HG02973 (cell line): ENCODE results near the gene TEP1.
"Not testable (repeated sequence)": the region's sequence is repeated elsewhere in the genome, so short reads cannot be mapped to it uniquely, and the experiment has no call there.

Experiments used
- ATAC-seq: cut with Tn5 transposase; IDR thresholded peaks from one replicate; pipeline ENCODE4 v1.9.1; 2021; ENCODE audit warnings: moderate library complexity; ENCODE audit not compliant: unreplicated experiment

Gene TEP1

DNA sequence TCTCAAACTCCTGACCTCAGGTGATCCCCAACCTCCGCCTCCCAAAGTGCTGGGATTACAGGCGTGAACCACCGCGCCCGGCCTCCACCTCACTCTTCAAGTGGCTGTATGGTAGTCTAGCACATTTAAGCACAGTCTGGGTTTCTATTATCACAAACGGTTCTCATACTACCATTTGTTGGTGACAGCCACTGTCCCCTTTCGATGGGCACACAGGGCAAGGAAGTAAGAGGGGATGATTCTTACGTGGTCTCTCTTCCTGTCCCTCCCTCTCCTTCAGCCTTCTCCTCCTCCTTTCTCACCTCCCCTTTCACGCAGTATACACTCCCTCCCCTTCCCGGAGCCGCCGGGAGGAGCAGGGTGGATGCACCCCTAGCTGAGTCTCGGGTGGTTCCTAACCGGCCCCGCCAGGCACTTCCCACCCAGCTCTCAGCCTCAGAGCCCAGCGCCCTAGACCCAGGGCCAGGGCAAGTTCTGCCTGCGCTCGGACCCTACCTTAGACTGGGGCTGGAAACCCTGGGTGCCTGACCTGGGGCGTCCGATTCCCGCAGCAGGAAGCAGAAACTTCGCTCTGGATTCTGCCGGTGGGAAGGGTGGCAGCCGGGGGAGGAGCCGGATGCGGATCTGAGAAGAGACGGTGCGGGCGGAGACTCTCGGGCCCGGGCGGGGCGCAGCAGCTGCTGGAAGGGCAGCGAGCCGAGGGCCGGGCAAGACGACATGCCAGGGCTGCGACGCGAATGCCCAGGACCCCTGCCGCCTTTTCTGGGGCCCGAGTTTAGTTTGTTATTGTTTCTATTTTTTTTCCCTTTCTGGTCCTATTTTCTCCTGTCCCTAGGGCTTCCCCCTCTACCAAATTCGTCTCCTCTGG is at the start of gene TEP1:
Gene TEP1, minus strand, starts transcription at position 626 of the 868 bp plus-strand sequence. CDS start 5,062 bp downstream, outside the sequence.
- peak; percentile 62 for ATAC-seq

DNA sequence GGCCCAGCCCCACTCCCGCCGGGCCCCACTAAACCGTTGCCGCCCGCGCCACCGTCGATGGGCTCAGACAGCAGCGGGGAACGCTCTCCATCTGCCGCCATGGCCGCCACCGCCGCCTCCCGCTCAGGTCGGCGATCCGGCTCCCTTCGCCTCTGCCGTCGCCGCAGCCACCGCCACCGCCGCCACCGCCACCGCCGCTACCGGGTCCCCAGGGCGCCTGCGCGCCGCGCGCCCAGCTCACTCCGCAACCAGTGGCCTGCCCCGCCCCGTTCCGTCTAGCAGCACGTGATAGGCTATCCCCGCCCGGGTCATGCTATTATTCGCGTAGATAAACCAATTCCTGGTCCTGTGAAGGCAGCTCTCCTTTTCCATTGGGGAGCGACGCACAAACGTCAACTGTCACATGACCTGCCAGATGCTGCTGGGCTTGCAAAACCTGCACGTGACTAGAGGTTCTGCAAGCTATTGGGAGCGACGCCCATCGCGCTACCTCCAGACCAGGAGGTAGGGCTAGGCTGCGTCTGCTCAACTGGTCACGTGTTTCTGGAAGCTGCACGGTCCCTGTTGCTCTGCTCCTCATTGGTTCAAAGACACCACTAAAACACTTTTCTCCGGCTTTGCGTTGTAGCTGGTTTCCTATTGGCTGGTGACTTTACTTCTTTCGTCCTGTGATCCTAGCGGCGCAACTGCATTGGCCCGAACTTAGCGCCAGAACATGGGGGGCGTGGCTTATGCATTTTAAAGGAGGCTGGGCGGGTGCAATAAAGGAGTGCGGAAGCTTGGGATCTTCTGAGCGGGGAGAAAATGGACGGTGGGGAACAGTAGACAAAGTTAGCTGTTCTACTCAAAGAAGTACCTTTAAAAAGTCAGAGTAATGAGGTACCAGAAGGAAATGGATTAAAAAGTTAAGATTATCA is 48.2 kb upstream of the TEP1 start, which contains the start of gene PIP4P1:
Gene PIP4P1, minus strand, starts transcription at position 210 of the 917 bp plus-strand sequence. Its CDS starts 109 bp downstream, at position 101.
- ATAC-seq = peak; percentile 93

DNA sequence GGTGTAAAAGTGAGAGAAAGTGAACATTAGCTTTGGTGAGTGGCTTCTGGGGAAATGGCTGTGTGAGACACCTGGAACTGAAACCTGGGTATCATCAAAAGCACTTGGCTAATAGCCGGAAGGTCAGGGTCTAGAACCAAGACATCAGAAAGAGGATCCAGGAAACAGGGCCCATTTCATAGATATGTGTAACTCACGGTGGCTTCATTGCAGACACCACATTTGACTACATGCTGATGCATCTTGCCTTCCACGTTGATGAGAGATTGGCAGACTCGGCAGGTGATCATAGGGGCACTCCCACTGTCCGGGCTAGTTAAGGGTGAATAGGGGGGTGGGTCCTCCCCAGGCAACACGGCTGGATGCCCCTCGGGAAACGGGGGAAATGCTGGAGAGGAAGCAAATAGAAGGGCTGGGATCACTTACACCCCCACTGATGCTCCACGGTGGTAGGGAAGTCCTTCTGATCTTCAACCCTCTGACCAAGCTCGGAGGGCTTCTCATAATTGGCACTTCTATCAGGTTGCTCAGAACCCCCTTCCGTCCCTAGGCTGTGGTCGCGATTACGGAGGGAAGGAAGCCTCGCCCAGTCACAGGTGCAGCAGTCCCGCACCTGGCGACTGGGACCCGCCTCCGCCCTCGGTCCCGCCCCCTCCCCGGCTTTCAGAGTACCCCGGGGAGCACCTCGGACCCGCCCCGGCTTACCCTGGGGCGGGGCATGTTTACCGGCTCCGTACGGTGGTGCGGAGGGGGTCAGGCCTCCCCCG is 47.3 kb upstream of the TEP1 start:
- ATAC-seq = peak; percentile 6

DNA sequence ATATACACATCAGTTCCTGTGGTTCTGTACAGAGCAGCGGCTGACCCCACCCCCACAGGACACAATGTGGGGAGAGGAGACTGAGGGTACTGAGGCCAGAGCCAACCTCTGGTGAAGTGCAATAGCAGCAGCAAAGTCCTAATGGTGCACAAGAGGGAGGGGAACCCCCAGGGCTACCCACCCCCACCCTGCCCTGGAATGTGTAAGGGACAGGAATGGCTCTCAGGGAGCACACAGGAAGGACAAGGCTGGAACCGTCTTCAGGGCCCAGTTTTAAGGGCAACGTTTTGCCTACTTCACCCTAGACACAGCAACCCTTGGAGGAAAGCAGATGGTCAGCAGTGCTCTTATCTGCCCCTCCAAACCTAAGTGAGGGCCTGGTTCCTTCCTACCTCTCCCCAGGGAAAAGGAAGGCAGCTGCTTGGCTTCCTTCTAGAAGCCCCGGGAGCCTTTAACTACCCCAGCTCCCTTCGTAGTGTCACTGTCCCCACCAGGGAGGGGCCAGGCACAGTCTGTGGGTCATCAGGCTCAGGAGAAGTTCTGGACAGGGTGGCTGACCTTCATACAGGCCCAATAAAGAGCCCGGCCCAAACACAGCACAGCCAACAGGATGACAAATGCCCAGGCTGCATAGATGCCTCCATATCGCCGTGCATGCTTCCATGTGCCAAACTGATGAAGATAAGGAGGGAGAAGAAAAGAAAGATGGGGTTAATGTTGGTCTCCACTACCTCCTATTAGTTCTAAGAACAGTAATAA is 44.9 kb upstream of the TEP1 start:
- ATAC-seq = no peak

DNA sequence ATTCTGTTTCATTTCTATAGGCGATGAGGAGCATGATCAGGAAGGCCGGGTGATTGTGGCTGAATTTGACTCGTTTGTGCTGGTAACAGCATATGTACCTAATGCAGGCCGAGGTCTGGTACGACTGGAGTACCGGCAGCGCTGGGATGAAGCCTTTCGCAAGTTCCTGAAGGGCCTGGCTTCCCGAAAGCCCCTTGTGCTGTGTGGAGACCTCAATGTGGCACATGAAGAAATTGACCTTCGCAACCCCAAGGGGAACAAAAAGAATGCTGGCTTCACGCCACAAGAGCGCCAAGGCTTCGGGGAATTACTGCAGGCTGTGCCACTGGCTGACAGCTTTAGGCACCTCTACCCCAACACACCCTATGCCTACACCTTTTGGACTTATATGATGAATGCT is 43.7 kb upstream of the TEP1 start:
- ATAC-seq = no peak

DNA sequence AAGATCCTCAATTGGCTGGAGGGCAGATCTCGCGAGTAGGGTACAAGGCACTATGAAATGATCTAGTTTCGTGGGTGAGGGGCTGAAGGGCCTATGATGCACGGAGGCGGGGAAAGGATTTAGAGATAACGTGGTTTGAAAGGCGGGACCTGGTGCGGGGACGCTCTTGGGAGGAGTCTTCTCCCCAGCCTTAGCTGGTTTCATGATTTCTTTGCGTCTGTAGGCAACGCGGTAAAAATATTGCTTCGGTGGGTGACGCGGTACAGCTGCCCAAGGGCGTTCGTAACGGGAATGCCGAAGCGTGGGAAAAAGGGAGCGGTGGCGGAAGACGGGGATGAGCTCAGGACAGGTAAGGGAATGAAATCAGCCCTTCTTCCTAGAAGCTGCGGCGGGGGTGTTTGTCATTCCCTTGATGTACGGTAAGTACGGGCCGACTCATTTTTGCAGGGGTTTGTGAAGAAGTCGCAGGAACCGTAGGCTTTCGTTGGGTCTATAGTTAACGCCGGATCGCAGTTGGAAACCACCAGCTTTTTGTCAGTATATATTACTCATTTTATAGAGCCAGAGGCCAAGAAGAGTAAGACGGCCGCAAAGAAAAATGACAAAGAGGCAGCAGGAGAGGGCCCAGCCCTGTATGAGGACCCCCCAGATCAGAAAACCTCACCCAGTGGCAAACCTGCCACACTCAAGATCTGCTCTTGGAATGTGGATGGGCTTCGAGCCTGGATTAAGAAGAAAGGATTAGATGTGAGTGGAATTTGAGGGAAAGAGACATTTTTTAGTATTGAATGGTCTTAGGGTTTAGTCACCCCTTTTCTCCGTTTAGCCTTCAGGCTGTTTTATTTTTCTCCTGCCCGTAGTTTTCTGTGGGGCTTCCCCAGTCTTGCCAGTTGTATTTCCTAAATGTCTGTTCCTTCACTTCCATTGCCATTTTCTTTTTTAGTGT is 42.3 kb upstream of the TEP1 start:
- ATAC-seq = peak; percentile 43

DNA sequence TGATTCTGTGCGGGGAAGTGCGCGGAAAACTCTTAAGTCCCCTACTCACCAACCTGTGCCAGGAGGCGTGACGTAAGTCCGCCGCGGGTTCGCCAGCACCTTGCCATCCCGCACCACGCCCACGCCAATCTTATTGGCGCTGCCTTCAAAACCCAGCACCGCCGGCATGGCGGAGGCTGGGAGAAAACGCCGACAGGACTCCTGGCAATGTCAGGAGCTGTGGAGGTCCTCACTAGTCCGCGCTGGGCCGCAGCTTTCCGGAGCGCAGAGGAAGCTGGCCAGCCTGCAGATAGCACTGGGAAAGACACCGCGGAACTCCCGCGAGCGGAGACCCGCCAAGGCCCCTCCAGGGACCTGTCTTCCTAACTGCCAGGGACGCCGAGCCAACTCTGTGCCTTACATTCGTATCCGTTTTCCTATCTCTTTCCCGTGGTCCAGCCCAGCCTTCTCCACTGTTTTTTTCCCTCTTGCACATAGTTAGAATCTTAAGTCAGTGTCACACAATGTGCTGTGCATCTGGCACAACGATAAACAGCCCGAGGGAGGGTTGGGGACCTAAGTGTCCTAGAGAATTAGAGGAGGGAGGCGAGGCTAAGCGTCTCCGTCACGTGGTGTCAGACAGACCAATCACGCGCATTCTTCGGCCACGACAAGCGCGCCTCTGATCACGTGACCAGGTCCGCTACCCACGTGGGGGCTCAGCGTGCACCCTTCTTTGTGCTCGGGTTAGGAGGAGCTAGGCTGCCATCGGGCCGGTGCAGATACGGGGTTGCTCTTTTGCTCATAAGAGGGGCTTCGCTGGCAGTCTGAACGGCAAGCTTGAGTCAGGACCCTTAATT is 41.4 kb upstream of the TEP1 start, which contains the start of the genes APEX1 and OSGEP:
Gene APEX1, plus strand, starts transcription at position 711 of the 839 bp plus-strand sequence. CDS start 420 bp downstream, outside the sequence.
Gene OSGEP, minus strand, starts transcription at position 297 of the 839 bp plus-strand sequence. Its CDS starts 129 bp downstream, at position 168.
- peak; percentile 79 for ATAC-seq

DNA sequence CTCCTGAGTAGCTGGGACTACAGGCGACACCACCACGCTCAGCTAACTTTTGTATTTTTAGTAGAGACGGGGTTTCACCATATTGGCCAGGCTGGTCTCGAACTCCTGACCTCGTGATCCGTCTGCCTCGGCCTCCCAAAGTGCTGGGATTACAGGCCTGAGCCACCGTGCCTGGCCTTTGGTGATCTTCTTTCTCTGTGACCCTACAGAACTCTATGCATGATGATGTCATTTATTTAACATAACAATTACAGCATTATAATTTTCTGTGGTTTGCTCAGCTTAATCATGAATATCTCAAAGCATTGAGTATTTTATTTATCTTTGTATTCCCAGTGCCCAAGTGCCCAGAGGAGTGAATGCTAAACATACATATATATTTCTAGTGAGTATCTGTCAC is 39.5 kb upstream of the TEP1 start:
- not testable (repeated sequence) for ATAC-seq

DNA sequence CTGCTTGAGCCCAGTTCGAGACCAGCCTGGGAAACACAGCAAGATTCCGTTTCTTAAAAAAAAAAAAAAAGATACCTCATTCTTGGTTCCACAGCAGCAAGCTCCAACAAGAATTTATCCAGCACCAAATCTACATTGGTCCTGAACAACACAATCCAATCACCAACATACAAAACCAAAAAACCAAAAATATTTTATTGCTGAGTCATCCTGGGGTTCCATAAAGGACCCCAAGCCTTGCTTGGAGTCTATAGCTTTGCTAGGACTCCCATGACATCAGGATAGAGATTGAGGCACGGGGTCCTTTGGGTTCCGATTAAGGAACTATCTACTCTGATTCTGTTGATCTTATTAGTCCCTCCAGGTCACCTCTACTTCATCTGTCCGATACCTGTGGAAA is 33.6 kb upstream of the TEP1 start:
- no peak for ATAC-seq

DNA sequence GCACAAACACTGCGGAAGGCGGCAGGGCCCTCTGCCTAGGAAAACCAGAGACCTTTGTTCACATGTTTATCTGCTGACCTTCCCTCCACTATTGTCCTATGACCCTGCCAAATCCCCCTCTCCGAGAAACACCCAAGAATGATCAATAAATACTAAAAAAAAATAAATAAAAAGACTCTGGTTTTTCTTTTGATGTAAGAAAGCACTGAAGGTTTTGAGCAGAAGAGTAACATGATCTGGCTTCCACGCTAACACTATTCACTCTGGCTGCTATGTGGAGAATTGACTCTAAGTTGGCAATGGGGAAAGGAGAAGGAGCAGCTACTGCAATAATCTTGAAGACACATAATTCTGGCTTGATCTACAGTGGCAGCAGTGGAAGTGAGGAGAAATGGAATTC is 30.3 kb upstream of the TEP1 start:
- not testable (repeated sequence) for ATAC-seq

DNA sequence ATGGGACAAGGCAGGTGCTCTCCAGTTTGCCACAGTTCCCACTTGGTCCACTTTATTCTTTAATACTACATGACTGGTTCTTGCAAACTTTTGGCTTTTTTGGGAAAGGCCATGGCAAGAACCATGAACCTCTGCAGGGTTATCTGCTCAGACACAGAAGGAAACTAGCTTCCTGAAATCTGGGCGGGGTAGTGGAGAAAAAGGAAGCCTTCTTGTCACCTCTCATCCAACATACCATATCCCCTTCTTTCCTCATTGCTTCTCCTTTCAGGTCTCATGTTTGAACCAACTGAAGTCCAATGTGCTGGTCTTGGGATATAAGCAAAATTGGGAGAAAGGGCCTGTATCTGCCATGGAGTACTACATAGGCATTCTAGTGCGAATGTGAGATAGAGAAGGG is 28.2 kb upstream of the TEP1 start:
- no peak for ATAC-seq

DNA sequence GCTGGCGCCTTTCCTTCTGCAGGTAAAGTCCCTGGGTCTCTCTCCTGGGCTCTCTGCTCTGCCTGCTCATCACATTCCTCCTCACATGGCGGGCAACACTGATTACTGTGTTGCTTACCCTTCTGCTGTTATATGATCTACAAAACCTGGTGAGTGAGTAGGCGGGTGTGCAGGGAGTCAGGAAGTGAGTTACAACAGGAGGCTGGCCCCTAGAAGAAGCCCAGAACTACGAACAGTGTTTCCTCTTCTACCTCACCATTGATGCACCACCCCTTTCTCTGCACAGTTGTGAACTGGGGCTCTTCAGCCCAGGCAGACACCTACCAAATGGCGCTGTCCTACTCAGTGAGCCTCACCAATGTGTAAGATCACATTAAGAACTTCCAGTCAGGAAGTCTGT is 27.6 kb upstream of the TEP1 start:
- no peak for ATAC-seq

DNA sequence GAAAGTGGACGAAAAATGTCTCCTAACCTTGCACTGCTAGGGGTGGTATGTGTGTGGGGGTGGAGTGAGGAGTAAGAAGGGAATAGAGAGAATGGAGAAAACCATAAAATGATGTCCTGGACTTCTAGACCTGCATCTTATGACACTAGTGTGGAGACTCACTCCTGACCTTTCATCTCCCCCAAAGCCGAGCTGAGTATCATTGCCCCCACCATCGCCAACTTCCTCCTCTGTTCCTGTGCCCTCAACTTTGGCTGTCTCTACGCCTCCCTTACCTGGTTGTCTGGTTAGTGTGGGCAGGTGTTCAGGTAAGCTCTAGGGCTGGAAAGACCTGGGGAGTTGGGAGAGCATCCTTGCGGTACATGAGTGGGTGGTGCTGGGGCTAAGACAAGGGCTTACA is 27.2 kb upstream of the TEP1 start:
- no peak for ATAC-seq

DNA sequence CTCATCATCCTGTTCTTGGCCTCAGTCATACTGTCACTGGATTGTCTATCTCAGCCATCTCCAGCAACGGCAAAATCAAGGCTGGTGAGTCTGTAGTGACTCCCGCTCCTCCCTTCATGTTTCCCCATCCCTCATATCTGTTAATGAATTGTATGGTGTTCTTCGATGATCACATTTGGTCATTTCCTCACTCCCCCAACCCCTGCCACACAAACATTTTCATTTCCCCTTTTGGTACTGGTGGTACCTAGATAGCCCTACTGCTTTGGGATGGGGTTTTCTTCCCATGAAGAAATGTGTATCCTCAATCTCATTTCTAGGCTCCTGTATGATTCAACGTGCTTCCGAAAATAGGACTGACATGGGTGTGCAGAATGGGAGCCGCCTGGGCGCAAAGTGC is 25.4 kb upstream of the TEP1 start:
- ATAC-seq = no peak

DNA sequence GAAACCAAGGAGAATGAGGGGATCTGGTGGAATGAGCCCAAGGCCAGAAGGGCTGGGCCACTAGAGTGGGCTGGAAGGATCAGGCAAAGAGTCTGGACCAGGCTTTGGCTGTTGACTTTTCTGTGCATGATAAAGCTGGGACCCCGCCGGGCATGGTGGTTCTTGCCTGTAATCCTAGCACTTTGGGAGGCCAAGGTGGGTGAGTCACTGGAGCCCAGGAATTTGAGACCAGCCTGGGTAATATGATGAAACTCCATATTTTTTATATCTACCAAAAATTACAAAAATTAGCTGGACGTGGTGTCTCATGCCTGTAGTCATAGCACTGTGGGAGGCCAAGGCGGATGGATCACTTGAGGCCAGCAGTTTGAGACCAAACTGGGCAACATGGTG is 23.1 kb upstream of the TEP1 start:
- ATAC-seq = no peak

DNA sequence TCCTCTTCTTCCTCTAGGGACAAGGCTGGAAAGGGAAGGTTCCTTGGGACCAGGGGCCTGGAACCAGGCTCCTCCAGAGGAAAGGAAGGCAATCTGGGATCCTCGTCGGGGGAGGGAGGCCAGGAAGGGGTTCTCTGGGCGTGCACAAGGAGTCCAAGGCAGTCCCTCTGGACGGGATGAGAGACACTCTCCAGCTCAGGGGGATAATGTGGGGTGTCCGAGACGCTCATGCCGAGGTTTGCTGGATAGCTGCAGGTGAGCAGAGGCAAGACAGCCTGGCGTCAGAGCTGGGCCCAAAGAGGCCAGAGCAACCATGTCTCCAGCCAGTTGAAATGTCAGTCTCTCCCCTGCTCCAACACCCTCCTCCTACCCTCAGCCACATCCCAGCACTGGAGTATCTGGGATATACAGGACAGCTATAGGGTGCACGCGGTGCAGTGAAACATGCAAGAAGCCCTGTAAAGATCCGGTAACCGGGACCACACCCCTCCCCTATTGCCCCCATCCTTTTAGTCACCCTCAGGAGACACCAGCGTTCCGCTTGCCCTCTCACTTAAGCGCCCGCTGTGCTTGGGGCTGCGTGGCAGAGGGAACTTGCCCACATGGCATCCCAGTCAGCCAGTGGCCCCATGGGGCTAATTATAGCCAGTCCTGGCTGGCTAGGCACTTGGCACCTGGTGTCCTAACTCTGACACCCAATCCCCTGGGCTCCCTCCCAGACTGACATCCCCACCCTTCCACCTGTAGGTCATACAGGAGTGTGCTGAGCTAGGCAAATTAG is 22.5 kb upstream of the TEP1 start, which contains the start of gene KLHL33:
Gene KLHL33, minus strand, starts transcription at position 585 of the 781 bp plus-strand sequence. Its CDS starts 355 bp downstream, at position 230.
- ATAC-seq = no peak
